ENCODE results near the gene HMCN1.

- TF ChIP-seq CTCF (IDR thresholded peaks at IDR 0.05) (no peak), POLR2A (IDR thresholded peaks at IDR 0.05) (no peak)
These were observed 391.3 kb downstream of the HMCN1 start for GRCh38 chr1:186125511-186125910.

Data from heart left ventricle (tissue), 13 donors.